Myocyte (in vitro differentiated cells): ENCODE measurements around the gene UACA. TPM values are rescaled to one million over a fixed set of nuclear protein-coding genes. Genes with fewer than 3 reads are reported as not detected.
"Not testable (repeated sequence)": the region's sequence is repeated elsewhere in the genome, so short reads cannot be mapped to it uniquely, and the experiment has no call there.

Experiments
- DNase-seq: peaks from one replicate; pipeline ENCODE4 v3.0.0-alpha.2; 2012; ENCODE audit warnings: low read depth
- total RNA-seq: library from RNA; depleted of rRNA; stranded (reverse); fragments of >200 nt; gene quantifications from 2 replicates; pipeline ENCODE4 v1.2.3, GENCODE V29; 2014

The UACA gene
- total RNA-seq, 1 donor from 2014 or later, result 45.4 TPM

DNA sequence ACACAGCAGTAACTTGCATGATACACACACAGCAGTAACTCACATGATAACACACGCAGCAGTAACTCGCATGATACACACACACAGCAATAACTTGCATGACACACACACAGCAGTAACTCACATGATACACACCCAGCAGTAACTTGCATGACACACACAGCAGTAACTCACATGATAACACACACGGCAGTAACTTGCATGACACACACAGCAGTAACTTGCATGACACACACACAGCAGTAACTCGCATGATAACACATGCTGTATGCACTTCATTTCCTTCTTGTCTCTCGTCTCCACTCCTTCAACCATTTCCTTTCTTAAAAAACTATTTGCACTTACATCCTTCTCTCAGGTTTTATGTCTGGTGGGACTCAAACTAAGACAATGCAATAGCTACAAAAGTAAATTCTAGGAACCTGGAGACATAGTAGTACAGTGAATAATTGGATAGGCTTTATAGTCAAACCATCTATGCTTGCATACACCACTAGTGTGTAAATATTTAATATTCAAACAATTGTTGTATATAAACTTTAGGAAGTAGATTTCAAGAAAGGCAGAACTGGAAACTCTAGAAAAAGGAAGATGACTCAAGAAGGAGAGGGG lies 130.8 kb downstream of the UACA start:
- DNase-seq, result no peak

DNA sequence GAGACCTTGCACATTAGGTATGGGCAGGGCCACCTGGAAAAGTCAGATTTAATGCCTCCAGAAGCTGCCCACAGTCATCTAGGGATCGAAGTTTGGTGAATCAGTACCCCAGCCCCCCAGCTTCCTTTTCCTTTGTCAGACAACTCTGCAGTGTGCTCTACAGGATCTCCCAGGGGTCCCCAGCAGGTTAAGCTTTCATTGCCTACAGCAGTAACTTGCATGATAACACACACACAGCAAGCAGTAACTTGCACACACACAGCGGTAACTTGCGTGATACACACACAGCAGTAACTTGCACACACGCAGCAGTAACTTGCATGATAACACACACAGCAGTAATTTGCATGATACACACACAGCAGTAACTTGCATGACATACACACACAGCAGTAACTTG lies 131.3 kb downstream of the UACA start:
- DNase-seq, result no peak

DNA sequence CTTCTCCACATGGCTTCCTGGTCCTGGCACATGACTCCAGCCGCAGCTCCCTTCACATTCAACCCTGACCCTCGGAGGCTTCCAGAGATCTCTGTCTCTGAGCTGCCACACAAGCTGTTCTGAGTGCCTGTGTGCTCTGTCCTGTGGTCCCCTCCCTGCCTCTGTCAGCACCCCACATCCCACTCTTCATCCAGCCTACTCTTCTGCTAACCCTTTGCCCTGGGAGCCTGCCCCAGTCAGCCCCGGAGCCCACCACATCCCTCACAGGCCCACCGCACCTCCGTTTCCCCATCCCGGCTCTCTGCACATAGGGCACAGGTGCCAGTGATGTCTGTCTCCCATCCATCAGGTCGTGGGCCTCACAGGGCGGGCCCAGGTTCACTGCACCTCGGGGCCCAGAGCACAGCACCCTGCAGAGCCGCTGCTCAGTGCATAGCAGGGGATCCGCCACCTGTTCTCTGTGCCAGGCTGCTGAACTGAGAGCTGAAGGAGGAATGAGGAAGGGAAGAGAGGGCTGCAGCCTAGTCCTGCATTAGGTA lies 133.6 kb downstream of the UACA start:
- DNase-seq, result no peak

DNA sequence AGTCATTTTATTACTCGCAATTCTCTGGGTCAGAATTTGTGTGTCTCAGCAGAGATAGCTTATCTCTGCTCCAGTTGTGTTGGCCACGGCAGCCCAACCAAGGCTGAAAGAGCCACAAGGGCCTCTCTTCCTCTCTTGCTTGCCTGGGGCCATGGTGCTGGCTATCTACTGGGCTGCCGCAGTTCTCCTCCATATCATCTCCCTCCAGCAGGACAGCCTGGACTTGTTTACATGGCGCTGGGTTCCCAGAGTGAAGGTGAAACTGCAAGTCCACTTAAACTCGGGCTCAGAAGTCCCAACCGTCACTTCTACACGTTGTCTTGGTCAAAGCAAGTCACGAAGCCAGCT lies 134.8 kb downstream of the UACA start:
- DNase-seq, result no peak

DNA sequence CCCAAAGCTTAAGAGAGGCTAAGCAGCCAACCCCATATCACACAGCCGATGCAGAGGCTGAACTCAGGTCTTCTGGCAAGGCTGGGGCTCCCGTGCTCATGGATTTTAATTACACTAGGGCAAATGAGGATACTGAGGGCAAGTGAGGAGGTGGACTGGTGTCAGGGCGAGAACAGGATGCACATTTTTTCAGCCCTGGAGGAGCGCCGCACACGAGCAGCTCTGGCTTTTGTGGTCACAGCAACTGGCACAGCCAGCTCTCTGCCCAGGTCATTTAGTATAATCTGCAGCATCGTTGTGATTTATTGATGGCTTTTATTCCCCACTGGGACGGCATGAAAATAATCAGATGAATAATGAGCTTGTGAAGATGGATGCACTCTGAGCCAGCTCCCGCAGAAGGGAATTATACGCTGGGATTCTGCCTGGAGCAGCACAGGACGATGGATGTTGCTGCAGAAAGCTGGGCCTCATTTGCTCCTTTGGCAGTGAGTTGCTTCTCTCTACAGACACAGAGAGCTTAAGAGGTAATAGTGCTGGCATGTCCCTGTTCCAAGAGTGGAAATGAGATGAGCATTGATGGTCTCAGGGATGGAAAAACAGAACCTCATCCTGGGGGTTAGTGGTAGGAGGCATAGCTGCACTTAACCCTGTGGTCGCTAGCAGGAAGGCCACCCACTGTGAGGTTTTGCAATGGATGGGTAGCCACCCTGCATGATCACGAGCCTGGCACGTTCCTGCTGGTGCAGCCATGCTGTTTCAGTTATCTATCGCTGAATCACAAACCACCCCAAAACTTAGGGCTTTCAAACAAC lies 135.4 kb downstream of the UACA start:
- DNase-seq, result peak; percentile 73

DNA sequence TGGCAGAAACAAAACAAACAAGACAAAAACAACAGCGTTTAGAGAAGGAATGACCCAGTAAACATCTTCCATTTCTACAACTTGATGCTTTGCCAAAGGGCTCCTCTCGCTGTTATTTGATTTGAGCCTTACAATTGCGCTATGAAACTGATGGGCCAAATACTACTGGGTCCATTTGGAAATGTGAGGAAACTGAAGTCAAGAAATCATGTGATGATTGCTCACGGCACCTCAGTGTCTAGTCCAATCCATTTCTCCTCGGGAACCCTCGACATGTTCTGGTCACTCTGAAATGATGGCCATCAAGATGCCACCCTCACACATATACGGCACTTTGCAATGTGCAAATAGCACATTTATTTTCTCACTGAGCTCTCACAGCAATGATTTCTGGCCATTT lies 136.0 kb downstream of the UACA start:
- DNase-seq, result no peak

DNA sequence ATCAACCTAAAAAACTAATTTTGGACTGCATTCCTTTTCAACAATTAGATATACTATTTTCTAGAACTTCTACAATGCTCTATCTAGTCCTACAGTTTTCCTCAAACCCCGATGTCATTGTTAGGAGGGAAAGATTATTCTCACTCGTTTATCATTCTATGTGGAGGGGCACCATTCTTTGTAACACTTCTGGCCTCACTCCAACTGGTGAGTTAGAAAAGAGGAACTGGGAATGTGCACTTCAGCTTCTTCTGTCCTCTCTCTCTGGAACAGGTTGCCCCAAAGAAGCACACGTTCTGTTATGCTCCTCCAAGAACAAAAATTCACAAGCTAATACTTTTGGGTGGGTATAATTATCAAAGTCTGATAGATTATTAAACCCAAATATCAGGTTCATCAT lies 137.9 kb downstream of the UACA start:
- no peak for DNase-seq

DNA sequence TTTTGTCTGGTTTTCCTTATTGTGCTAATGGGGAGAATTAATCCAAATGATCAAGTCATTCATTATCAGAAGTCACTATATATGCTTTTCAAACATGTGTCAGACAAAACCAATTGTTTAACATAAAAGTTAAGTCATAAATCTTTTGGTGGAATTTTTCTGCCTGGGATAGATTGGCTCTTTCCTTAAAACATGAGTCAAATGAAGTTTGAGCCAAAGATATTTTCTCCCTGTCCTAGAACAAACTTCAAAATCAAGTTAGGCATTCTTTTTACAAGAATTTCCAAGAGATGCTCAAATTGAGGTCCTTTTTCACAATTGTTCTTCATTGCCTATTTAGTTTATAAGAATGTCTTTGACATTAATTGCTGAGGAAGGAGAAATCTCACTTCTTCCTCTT lies 138.3 kb downstream of the UACA start:
- DNase-seq, result no peak

DNA sequence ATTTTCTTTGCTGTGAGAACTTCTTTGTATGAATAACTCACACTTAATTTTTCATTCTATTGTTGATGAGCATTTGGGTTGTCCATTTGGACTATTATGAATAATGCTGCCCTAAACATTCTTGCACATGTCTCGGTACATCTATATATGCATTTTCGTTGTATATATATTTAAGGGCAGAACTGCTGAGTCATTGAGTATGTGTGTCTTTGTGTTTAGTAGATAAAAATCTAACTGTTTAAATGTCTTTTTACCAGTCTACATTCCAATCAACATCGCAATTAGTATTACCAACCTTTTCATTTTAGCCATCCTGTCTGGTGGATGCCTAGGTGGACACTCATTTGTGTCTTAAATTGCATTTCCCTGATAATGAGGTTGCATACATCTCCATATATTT lies 144.4 kb downstream of the UACA start:
- DNase-seq, result no peak

DNA sequence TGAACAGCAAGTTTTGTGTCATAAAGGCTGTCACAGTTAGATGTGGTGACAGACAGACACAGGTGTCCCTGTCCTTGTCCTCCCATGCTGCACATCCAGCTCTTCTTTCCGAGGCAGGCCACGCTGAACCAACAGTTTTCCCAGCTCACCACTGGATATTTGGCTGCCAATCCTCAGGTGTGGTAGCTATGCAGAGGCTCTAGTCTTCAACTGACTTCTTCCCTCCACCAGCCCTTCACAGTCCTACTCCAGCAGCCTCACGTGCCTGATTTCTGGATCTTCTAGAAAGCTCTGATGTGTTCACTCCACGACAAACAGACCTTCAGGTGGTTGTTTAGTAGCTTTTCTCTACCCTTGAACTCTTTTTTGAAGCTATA lies 145.5 kb downstream of the UACA start:
- peak; percentile 76 for DNase-seq

DNA sequence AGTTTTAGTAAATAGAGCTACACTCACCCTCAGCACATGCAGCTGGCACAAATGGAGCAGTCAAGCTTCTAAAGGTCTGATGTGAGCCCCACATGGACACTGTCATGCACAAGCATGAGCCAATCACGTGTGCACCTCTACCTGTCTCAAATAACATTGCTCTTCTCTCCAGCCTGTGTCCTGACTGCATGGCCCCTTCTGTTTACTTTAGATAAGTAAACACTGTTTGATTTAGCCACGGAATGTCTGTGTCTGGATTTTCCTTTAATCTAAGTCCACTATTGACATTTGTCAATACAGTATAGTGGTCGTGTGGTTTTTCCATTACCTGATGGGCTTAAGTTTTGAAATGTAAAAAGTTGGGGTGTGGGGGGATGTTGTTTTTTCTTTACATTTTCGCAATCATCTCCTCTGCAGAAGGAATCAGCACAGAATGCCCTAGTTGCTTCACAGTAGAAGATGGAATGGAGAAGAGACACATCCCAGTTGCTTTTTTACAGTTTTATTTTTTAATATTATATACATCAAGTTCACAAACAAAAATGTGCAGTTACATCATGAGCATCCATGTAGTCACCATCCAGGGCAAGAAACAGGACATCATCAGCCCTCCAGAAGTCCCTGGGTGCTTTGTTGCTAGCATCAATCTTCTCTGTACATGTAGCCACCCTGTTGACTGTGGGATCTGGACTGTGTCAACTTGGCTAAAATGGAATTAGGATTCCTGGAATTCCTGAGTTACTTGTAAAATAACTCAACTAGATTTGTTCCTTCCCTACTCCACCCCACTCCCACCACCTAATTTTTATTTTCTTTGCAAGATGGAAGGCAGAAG lies 146.1 kb downstream of the UACA start:
- no peak for DNase-seq

DNA sequence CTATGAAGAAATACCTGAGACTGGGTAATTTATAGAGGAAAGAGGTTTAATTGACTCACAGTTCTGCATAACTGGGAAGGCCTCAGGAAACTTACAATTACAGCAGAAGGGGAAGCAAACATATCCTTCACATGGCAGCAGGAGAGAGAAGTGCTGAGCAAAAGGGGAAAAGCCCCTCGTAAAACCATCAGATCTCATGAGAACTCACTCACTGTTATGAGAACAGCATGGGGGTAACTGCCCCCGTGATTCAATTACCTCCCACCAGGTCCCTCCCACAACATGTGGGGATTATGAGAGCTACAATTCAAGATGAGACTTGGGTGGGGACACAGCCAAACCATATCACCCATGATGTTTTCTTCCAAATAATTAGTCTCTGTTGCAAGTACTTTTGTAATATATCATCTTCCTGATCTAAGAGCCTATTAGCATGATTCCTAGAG lies 147.0 kb downstream of the UACA start:
- DNase-seq, result not testable (repeated sequence)

DNA sequence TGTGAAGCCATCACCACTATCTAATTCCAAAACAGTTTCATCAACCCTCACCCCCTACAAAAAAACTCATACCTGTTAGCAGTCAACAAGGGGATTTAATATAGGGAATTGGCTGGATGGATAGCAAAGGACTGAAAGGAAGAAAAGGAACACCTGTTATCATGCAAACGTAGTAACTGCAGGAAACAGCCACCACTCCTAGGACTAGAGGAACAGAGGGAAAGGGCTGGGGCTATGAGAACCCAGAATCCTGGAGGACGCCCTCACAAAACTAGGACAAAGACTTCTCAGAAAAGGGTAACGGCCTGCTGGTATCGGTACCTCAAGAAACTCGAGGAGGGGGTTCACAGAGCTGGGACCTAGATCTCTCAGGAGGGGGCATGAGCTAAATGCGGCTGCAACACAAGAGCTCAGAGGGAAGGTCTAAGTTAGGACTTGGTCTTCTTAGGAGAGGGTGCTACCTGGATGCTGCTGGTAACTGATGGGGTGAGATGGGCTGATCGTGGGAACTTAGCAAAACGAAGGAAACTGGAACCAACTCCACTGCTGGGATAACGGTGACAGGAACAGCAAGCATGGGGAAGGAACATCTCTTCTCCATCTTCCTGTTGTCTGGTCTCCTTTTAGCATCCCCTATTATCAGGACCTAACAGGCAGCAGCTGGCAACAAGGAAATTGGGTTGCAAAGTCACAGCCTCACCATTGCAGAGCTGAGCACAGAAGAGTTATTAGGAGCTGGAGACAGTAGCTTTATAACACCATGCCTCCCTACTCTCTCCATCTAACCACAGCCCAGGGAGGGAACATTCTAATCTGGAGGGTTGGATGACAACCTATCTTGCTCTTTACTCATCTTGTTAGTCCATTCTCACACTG lies 147.7 kb downstream of the UACA start:
- no peak for DNase-seq

DNA sequence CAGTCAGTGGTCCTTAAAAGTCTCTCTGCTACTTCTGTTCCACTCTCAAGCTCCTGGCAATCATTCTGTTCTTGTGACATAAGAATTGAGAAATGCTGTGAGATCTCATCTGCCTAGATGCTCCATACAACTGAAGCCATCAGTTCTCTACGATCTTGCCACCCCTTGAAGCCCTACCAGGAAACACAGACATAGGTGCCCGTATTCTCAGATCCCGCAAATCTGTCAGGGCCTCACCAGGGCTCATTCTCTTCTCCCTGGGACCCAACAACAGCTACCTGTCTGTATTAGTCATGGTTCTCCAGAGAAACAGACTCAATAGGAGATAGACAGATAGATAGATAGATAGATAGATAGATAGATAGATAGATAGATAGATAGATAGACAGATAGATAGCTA lies 149.1 kb downstream of the UACA start:
- DNase-seq, result no peak

DNA sequence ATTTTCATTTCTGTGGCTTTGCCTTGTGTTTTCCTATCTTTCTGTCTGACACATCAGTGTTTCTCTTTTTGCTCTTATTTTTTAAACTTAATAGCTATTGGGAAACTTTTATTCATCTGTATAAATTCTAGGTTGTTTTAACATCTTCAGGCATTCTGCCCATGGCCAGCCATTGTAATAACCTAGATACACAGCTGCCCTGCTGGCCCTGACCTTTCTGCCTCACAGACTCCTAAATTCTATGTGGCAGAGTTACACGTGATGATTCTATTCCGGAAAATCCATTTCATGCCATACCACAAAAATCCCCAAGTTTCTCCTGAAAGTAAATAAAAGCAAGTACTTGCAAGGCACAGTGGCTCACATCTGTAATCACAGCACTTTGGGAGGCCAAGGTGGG lies 150.1 kb downstream of the UACA start:
- DNase-seq, result no peak

DNA sequence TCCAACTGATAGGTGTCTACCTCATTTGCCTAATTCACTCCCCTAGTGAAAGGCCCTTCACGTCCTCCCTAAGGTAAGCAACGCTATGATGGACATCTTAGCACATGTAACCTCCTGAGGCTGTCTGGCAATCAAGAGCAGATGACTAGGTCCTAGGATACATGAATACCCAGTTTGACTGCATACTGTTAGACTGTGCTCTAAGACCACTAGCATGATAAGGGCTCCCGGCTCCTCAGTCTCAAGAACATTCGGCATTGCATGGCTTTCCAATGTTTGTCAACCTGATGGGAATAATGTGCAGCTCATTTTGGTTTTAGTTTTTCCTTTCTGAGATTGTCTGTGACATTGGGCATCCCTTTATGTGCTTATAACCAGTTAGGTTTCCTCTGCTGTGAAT lies 152.1 kb downstream of the UACA start:
- no peak for DNase-seq

DNA sequence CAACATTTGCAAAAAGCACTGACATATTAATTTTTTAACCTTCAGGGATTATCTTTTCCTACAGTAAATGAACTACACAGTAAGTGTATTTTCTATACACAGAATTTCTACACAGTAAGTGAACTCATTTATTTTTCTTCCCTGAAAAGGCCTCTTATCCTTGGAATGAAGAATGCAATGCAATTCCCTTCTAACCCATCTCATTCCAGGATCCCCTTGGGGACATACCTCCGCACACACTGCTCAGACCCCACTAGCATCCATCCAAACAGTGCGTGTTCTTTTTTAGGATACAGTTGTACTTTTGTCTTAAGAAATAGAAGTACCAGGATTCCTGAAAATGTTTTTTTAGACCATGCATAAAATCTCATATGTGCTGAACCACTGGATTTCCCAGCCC lies 152.8 kb downstream of the UACA start:
- DNase-seq, result no peak

DNA sequence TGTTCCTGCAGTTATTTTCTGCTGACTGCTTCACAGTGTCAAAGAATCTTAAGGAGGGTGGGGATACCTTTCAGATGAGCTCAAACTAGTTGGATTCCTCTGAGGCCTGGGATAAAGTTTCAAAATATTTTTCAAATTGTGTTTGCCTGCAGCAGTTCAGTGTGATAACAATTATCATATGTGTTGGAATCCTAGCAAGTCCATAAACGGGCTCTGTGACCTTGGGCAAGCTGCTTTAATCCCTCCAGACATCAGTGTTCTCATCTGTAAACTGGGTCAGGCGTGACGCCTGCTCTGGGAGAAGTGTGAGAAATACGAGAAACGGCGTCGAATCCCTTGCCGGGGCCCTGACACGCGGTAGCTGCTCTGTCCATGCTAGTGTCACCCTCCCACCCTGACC lies 153.5 kb downstream of the UACA start:
- DNase-seq, result no peak

DNA sequence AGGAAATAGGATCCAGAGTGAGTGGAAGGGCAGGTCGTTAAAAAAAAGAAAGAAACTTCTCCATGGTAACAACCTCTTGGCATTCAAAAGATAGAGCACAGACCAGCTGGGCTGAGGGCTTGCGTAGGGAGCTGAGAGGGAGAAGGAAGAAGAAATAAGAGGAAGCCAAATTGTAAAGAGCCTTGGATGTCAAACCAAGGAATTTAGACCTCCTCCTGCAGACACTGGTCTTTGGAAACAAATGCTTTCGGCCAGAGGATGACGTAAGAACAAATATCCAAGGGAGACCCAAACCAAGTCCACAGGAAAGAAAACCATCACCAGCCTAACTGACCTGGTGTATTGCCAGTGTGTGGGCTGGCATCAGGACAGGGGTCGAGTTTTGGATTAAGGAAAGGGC lies 155.2 kb downstream of the UACA start:
- DNase-seq, result no peak

DNA sequence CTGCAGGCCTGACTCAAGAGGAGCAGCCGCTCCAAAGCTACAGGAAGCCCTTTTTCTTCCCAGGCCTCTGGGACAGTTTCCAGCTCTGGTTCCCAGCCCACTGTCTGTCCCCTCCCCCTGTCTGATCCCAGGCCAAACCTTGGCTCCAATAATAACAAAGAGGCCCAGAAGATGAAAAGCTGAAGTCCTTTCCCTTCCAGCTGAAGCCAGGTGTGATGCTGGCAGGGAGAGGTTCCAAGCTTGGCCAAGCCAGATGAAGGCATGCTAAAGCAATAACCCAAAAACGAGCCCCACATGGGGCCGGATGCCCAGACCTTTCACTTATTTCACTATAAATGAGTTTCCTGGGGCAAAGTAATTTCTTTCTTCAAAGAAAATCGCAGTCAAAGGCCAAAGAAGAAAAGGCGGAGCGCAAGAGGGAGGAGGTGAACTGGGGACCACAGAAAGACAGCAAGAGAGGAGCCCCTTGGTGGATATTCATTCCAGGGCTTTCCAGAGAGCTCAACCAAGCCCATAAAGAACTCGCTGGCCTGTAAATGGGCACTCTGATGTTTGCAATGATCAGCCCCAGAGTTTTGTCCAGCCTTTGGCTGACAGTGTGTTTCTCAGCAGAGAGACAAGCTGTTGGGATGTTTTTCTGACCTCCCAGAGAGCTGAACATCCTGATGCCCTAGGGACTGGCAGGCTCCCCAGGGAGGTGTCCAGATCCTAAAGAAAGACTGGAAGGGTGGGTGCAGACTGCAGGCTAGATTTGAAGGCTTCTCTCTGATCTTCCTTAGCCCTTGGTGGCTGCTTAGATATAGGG lies 157.6 kb downstream of the UACA start:
- DNase-seq, result peak; percentile 53
